ENCODE data around the gene TMTC2.

- TF ChIP-seq YY1 (IDR thresholded peaks at IDR 0.05; ENCODE audit: insufficient read depth, insufficient read length), result no peak
- TF ChIP-seq SUZ12 (IDR thresholded peaks at IDR 0.05; ENCODE audit: extremely low read depth, insufficient read depth, insufficient read length), result no peak
- TF ChIP-seq ZNF274 (IDR thresholded peaks at IDR 0.05; ENCODE audit: low read depth, low read length), result no peak
These were observed 145.4 kb downstream of the TMTC2 start for GRCh38 chr12:82832096-82832495.
